A673 (cell line): ENCODE measurements around the gene OR2C3. TPM values are rescaled to one million over a fixed set of nuclear protein-coding genes. Genes with fewer than 3 reads are reported as not detected.

Experiments
- BruUV-seq: library from RNA; stranded (reverse); fragments of 400-500 nt; replicated peaks from 2 replicates; lab custom pipeline; 2021; lab: Mats Ljungman, UMichigan
- CTCF ChIA-PET: fragments of 300-600 bp; sonication (Branson Sonifier 250); formaldehyde crosslinking; loops from one replicate; lab custom pipeline; 2022; ENCODE audit warnings: antibody characterized with exemption; lab: Charles Lee
- POLR2A ChIA-PET: fragments of 300-600 bp; sonication (Branson Sonifier 250); formaldehyde crosslinking; loops from one replicate; lab custom pipeline; 2022; ENCODE audit warnings: antibody characterized with exemption; ENCODE audit not compliant: low non-redundant PET; lab: Charles Lee
- DNase-seq: peaks from one replicate; pipeline ENCODE4 v3.0.0-alpha.2; 2015; ENCODE audit warnings: low spot score
- H3K27ac ChIP-seq: fragments of 200-600 bp; sonication (generic); 2 replicates; pipeline ENCODE4 v1.5.1; 2016; ENCODE audit warnings: mixed run types, low read depth, mild to moderate bottlenecking, mixed read lengths, antibody characterized with exemption, low read length; ENCODE audit not compliant: poor library complexity, severe bottlenecking
- H3K27me3 ChIP-seq: fragments of 200-600 bp; sonication (generic); replicated peaks from 2 replicates; pipeline ENCODE4 v1.6.1; 2017; ENCODE audit warnings: mixed run types, low read depth, mild to moderate bottlenecking, mixed read lengths, antibody characterized with exemption, low read length; ENCODE audit not compliant: insufficient read depth, poor library complexity
- H3K36me3 ChIP-seq: fragments of 200-600 bp; sonication (generic); 2 replicates; pipeline ENCODE4 v1.6.1; 2016; ENCODE audit warnings: mixed run types, mild to moderate bottlenecking, mixed read lengths, antibody characterized with exemption, low read length; ENCODE audit not compliant: insufficient read depth, poor library complexity, severe bottlenecking
- H3K4me1 ChIP-seq: fragments of 200-600 bp; sonication (generic); 2 replicates; pipeline ENCODE4 v1.6.1; 2017; ENCODE audit warnings: mixed run types, mild to moderate bottlenecking, mixed read lengths, antibody characterized with exemption, low read length; ENCODE audit not compliant: insufficient read depth, poor library complexity, severe bottlenecking
- H3K4me3 ChIP-seq: fragments of 200-600 bp; sonication (generic); 2 replicates; pipeline ENCODE4 v1.5.1; 2016; ENCODE audit warnings: low read depth, mixed run types, mild to moderate bottlenecking, mixed read lengths, low read length; ENCODE audit not compliant: poor library complexity, severe bottlenecking
- H3K9me3 ChIP-seq: fragments of 200-600 bp; sonication (generic); 2 replicates; pipeline ENCODE4 v1.6.1; 2016; ENCODE audit warnings: mixed run types, low read depth, mild to moderate bottlenecking, mixed read lengths, antibody characterized with exemption, low read length; ENCODE audit not compliant: poor library complexity, severe bottlenecking
- CTCF ChIP-seq: fragments of 300-800, 200-600 bp; sonication (generic); conservative IDR thresholded peaks from 2 replicates; pipeline ENCODE4 v1.5.1; 2017; ENCODE audit warnings: low read depth, mild to moderate bottlenecking, antibody characterized with exemption, low read length, moderate library complexity, mixed read lengths
- EZH2 ChIP-seq: fragments of 200-600 bp; sonication (generic); IDR thresholded peaks from 2 replicates; pipeline ENCODE4 v1.6.1; 2017; ENCODE audit warnings: borderline replicate concordance, low read depth, mild to moderate bottlenecking, mixed read lengths, antibody characterized with exemption, low read length; ENCODE audit not compliant: poor library complexity, severe bottlenecking
- intact Hi-C: fragments of 100-400 bp; cut with micrococcal nuclease; formaldehyde crosslinking; loops from one replicate; pipeline ENCODE4 v1.10.0; 2022; ENCODE audit not compliant: unreplicated experiment
- total RNA-seq: library from RNA; stranded (reverse); gene quantifications from 2 replicates; pipeline ENCODE4 v1.2.3, GENCODE V29; 2021

Gene OR2C3
- total RNA-seq, 1 experiment from 2014 or later = not detected

GRCh38 chr1:247538561-247538960, 2.3 kb upstream of the OR2C3 start:
- BruUV-seq = no TSS peak
- no peaks in the 10 kb centered on the region for H3K9me3 ChIP-seq
- H3K4me1 ChIP-seq = no peaks in the 10 kb centered on the region
- intact Hi-C loops = no loop called here
- DNase-seq = no peak
- POLR2A ChIA-PET = no interaction called here
- TF ChIP-seq EZH2 (no peak), CTCF (no peak)
- no peak overlapping the region for H3K4me3 ChIP-seq
- H3K27me3 ChIP-seq = peaks cover 37% of the 10 kb centered on the region
- no peak overlapping the region for H3K27ac ChIP-seq
- no peaks in the 10 kb centered on the region for H3K36me3 ChIP-seq
- CTCF ChIA-PET = no interaction called here

GRCh38 chr1:247535402-247535801, 838 bp downstream of the OR2C3 start:
- ChIA-PET POLR2A (no interaction called here), CTCF (no interaction called here)
- intact Hi-C loops = no loop called here
- no peaks in the 10 kb centered on the region for H3K4me1 ChIP-seq
- no peak overlapping the region for H3K4me3 ChIP-seq
- H3K36me3 ChIP-seq = no peaks in the 10 kb centered on the region
- peaks cover 36% of the 10 kb centered on the region for H3K27me3 ChIP-seq
- DNase-seq = no peak
- BruUV-seq = no TSS peak
- no peak overlapping the region for H3K27ac ChIP-seq
- H3K9me3 ChIP-seq = no peaks in the 10 kb centered on the region
- no peak for TF ChIP-seq EZH2

- CTCF ChIA-PET = no interaction called here
- no TSS peak for BruUV-seq
- DNase-seq = no peak
These were observed 4.3 kb downstream of the OR2C3 start for GRCh38 chr1:247531937-247532336.

More at GRCh38 chr1:247531937-247532336, 4.3 kb downstream of the OR2C3 start:
- POLR2A ChIA-PET = no interaction called here
- peaks cover 31% of the 10 kb centered on the region for H3K27me3 ChIP-seq
- no peak overlapping the region for H3K4me3 ChIP-seq
- intact Hi-C loops = no loop called here
- no peaks in the 10 kb centered on the region for H3K36me3 ChIP-seq
- no peaks in the 10 kb centered on the region for H3K4me1 ChIP-seq
- TF ChIP-seq CTCF (no peak), EZH2 (no peak)
- no peak overlapping the region for H3K27ac ChIP-seq
- H3K9me3 ChIP-seq = no peaks in the 10 kb centered on the region
